DND-41 (cell line): ENCODE measurements around the gene HPS3.

Experiments
- ATAC-seq: fragments of 200-7000 bp; cut with Tn5 transposase; 3 replicates; pipeline ENCODE4 v1.9.1; 2021; ENCODE audit warnings: low read depth; ENCODE audit not compliant: insufficient read depth
- DNase-seq: peaks from one replicate; pipeline ENCODE4 v3.0.0-alpha.2; 2020
- H2AFZ ChIP-seq: 2 replicates; pipeline ENCODE4 v1.6.0; 2012; ENCODE audit warnings: low read depth, low read length
- H3K27ac ChIP-seq: 2 replicates; pipeline ENCODE4 v1.5.1; 2012; ENCODE audit warnings: low read length, inconsistent platforms
- H3K27me3 ChIP-seq: fragments of 200-600 bp; sonication (generic); 2 replicates; pipeline ENCODE4 v1.6.0; 2012; ENCODE audit warnings: low read length, mild to moderate bottlenecking, inconsistent platforms; ENCODE audit not compliant: insufficient read depth, poor library complexity
- H3K36me3 ChIP-seq: 2 replicates; pipeline ENCODE4 v1.5.1; 2012; ENCODE audit warnings: low read length, inconsistent platforms; ENCODE audit not compliant: insufficient read depth
- H3K4me1 ChIP-seq: 2 replicates; pipeline ENCODE4 v1.5.1; 2012; ENCODE audit warnings: mild to moderate bottlenecking, low read length; ENCODE audit not compliant: insufficient read depth
- H3K4me2 ChIP-seq: 2 replicates; pipeline ENCODE4 v1.6.0; 2012; ENCODE audit warnings: mild to moderate bottlenecking, moderate library complexity, low read length, inconsistent platforms; ENCODE audit not compliant: insufficient read depth
- H3K4me3 ChIP-seq, 2 experiments: fragments of 200-600 bp in 1 of 2; shearing (Covaris generic) in 1 of 2; 2 replicates each; pipeline ENCODE4 v1.5.1; 2012 to 2016; ENCODE audit warnings: inconsistent platforms in 2 of 2, low read length in 2 of 2, mild to moderate bottlenecking in 2 of 2, low read depth in 1 of 2, moderate library complexity in 1 of 2
- H3K79me2 ChIP-seq: 2 replicates; pipeline ENCODE4 v1.6.0; 2012; ENCODE audit warnings: low read length, inconsistent platforms; ENCODE audit not compliant: insufficient read depth
- H3K9ac ChIP-seq: 2 replicates; pipeline ENCODE4 v1.6.0; 2012; ENCODE audit warnings: low read depth, mild to moderate bottlenecking, inconsistent platforms, low read length, moderate library complexity
- H3K9me3 ChIP-seq: 2 replicates; pipeline ENCODE4 v1.5.1; 2012; ENCODE audit warnings: low read length, moderate library complexity, mild to moderate bottlenecking, inconsistent platforms; ENCODE audit not compliant: insufficient read depth, severe bottlenecking
- H4K20me1 ChIP-seq: 2 replicates; pipeline ENCODE4 v1.6.0; 2012; ENCODE audit warnings: low read length; ENCODE audit not compliant: insufficient read depth
- EZH2 ChIP-seq: IDR thresholded peaks from 3 replicates; pipeline ENCODE4 v1.6.1; 2012; ENCODE audit warnings: borderline replicate concordance, low read depth, mild to moderate bottlenecking, moderate library complexity, low read length, inconsistent platforms; ENCODE audit not compliant: severe bottlenecking
- TF ChIP-seq, protein P1 (sequence below): IDR thresholded peaks from 2 replicates; pipeline ENCODE4 v1.5.1; 2012; ENCODE audit warnings: borderline replicate concordance, low read length, moderate library complexity, mild to moderate bottlenecking; ENCODE audit not compliant: poor library complexity, severe bottlenecking; ENCODE audit errors: extremely low read depth

HPS3 gene

DNA sequence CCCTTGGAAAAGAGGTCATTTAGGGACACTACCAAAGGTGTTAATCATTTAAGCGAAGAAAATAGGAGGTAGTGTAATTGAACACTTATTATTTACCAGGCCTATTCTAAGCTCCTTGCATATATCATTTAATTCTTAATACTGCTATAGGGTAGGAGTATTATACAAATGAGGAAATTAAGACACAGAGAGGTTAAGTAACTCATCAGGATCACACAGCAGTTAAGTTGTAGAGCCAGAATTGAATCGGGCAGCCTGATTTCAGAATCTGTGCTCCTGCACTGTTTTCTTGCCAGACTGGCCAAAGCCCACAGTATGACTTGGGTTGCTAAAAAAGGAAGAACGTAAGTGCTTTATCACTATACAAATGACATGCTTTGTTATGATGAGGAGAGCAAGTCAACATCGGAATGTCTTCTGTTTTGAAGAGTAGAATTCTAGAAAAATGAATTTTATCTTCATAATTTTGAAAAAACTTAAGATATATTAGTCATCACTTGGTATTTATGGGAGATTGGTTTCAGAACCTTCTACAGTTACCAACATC lies 31.4 kb downstream of the HPS3 start:
- Histone ChIP-seq H4K20me1 (no peaks in the 10 kb centered on the region), H3K36me3 (peaks cover 70% of the 10 kb centered on the region)

DNA sequence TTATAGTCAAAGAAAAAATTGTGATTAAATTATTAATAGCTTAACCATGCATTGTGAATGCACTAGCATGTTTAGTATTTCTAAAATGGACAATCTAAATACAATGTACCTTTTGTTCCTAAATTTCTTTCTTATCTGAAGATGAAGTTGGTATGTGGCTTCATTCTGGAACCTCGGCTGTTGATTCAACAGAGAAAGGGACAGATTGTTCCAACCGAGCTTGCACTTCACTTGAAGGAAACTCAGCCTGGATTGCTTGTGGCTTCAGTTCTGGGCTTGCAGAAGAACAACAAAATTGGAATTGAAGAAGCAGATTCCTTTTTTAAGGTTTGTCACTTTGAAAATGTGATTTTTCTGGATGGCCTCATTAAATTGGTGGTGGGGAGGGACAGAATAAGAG lies 32.6 kb downstream of the HPS3 start:
- Histone ChIP-seq H3K9me3 (no peaks in the 10 kb centered on the region), H3K36me3 (peaks cover 71% of the 10 kb centered on the region), H3K4me2 (no peak overlapping the region), H2AFZ (no peak overlapping the region), H3K4me3 (no peak overlapping the region), H3K27ac (no peak overlapping the region), H4K20me1 (no peaks in the 10 kb centered on the region), H3K27me3 (no peaks in the 10 kb centered on the region), H3K79me2 (no peaks in the 10 kb centered on the region), H3K4me1 (peaks cover 8% of the 10 kb centered on the region), H3K9ac (no peak overlapping the region)
- DNase-seq (no peak), ATAC-seq (no peak)
- TF ChIP-seq, protein P1, sequence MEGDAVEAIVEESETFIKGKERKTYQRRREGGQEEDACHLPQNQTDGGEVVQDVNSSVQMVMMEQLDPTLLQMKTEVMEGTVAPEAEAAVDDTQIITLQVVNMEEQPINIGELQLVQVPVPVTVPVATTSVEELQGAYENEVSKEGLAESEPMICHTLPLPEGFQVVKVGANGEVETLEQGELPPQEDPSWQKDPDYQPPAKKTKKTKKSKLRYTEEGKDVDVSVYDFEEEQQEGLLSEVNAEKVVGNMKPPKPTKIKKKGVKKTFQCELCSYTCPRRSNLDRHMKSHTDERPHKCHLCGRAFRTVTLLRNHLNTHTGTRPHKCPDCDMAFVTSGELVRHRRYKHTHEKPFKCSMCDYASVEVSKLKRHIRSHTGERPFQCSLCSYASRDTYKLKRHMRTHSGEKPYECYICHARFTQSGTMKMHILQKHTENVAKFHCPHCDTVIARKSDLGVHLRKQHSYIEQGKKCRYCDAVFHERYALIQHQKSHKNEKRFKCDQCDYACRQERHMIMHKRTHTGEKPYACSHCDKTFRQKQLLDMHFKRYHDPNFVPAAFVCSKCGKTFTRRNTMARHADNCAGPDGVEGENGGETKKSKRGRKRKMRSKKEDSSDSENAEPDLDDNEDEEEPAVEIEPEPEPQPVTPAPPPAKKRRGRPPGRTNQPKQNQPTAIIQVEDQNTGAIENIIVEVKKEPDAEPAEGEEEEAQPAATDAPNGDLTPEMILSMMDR: no peak
- TF ChIP-seq EZH2: no peak

More for the DNA sequence above, 31.4 kb downstream of the HPS3 start:
- TF ChIP-seq, protein P1: no peak
- no peak for TF ChIP-seq EZH2
- no peak overlapping the region for H3K27ac ChIP-seq
- no peaks in the 10 kb centered on the region for H3K79me2 ChIP-seq
- no peaks in the 10 kb centered on the region for H3K27me3 ChIP-seq
- ATAC-seq (no peak), DNase-seq (no peak)
- no peak overlapping the region for H3K9ac ChIP-seq
- no peaks in the 10 kb centered on the region for H3K9me3 ChIP-seq
- no peak overlapping the region for H3K4me2 ChIP-seq
- H2AFZ ChIP-seq: no peak overlapping the region
- H3K4me3 ChIP-seq: no peak overlapping the region
- peaks cover 8% of the 10 kb centered on the region for H3K4me1 ChIP-seq

DNA sequence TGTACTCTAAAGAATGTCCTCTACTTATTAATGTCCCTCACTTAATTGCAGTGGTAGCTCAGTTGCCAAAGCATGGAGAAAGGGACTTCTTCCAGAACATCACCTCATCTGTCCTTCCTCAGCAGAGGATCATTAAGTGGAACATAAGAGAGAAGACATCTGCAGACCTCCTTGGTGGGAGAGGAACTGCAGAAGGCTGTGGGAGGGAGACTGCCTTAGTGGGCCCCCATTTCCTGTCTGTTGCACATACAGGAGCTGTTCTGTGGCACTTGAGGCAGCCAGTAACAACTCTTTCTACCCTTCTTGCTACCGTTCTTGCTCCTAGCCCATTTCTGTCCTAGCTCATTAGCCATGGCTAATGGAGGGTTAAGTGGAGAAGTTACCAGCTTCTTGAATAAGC lies 33.6 kb downstream of the HPS3 start:
- Histone ChIP-seq H3K4me1 (peaks cover 8% of the 10 kb centered on the region), H2AFZ (no peak overlapping the region), H3K4me3 (no peak overlapping the region), H3K36me3 (peaks cover 72% of the 10 kb centered on the region), H4K20me1 (no peaks in the 10 kb centered on the region), H3K79me2 (no peaks in the 10 kb centered on the region), H3K27me3 (no peaks in the 10 kb centered on the region), H3K27ac (no peak overlapping the region; the same call in 1 of the 2 replicates), H3K4me2 (no peak overlapping the region), H3K9ac (no peak overlapping the region), H3K9me3 (no peaks in the 10 kb centered on the region)
- no peak for TF ChIP-seq EZH2
- TF ChIP-seq, protein P1: no peak
- DNase-seq (peak; percentile 55), ATAC-seq (peak; percentile 100)

DNA sequence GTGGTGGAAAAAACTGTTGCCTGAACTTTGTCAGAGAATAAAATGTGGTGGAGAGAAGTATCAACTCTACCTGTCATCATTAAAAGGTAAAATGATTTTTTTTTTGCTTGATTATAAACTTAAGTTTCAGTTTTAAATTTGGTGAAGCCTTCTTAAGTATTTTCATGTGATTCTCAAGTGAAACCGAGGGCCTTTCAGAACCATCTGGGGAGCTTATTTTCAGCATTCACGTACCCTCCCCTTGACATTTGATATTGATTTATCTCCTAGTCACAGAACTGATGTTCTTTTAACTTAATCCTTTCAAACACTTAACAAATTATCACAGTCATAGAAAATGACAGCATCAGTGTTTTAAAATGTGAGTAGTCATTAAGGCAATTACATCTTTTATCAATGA lies 38.5 kb downstream of the HPS3 start:
- Histone ChIP-seq H3K79me2 (no peaks in the 10 kb centered on the region), H3K4me3 (no peak overlapping the region), H3K4me1 (peaks cover 4% of the 10 kb centered on the region), H3K9ac (no peak overlapping the region), H2AFZ (no peak overlapping the region), H4K20me1 (no peaks in the 10 kb centered on the region), H3K27ac (no peak overlapping the region), H3K4me2 (no peak overlapping the region), H3K9me3 (no peaks in the 10 kb centered on the region), H3K36me3 (peaks cover 69% of the 10 kb centered on the region), H3K27me3 (no peaks in the 10 kb centered on the region)
- DNase-seq (no peak), ATAC-seq (no peak)
- TF ChIP-seq EZH2: no peak
- TF ChIP-seq, protein P1: no peak
